HG02840 (cell line): ENCODE data around the gene ERMARD.

Experiments used
- ATAC-seq: cut with Tn5 transposase; IDR thresholded peaks from one replicate; pipeline ENCODE4 v1.9.1; 2021; ENCODE audit warnings: mild to moderate bottlenecking, moderate library complexity, moderate number of reproducible peaks; ENCODE audit not compliant: unreplicated experiment, low FRiP score

ERMARD gene

GRCh38 chr6:169751242-169752073, at the start of gene ERMARD, which contains the start of gene DYNLT2:
TSS of gene ERMARD (plus strand) at chr6:169751622. CDS start at chr6:169751658, 36 bp downstream.
TSS of gene DYNLT2 (minus strand) at chr6:169751572. CDS start at chr6:169751458, 114 bp downstream.
- ATAC-seq = peak; percentile 95

GRCh38 chr6:169701954-169702839, 49.2 kb upstream of the ERMARD start, which contains the start of the genes C6orf120 and WDR27:
TSS of gene C6orf120 (plus strand) at chr6:169702126. CDS start at chr6:169702460, 334 bp downstream.
TSS of gene WDR27 (minus strand) at chr6:169702029. CDS start at chr6:169689005, 13,024 bp downstream.
- peak; percentile 96 for ATAC-seq

GRCh38 chr6:169702840-169703246, 48.6 kb upstream of the ERMARD start:
- no peak for ATAC-seq

GRCh38 chr6:169707772-169708171, 43.6 kb upstream of the ERMARD start:
- ATAC-seq = no peak

GRCh38 chr6:169709293-169709692, 42.1 kb upstream of the ERMARD start:
- ATAC-seq = no peak

GRCh38 chr6:169710009-169710408, 41.4 kb upstream of the ERMARD start:
- no peak for ATAC-seq

- no peak for ATAC-seq
Observed at GRCh38 chr6:169714178-169714577, 37.2 kb upstream of the ERMARD start.

- no peak for ATAC-seq
Observed at GRCh38 chr6:169714595-169714994, 36.8 kb upstream of the ERMARD start.

- ATAC-seq = no peak
Observed at GRCh38 chr6:169719117-169719516, 32.3 kb upstream of the ERMARD start.

- ATAC-seq = no peak
Observed at GRCh38 chr6:169720207-169720855, 31.1 kb upstream of the ERMARD start.

GRCh38 chr6:169722362-169723199, 28.8 kb upstream of the ERMARD start:
- peak; percentile 10 for ATAC-seq

- ATAC-seq = peak; percentile 34
Observed at GRCh38 chr6:169723200-169723909, 28.1 kb upstream of the ERMARD start.

GRCh38 chr6:169723991-169724493, 27.4 kb upstream of the ERMARD start:
- ATAC-seq = peak; percentile 45

GRCh38 chr6:169724494-169725124, 26.8 kb upstream of the ERMARD start, which contains the start of gene PHF10:
TSS of gene PHF10 (minus strand) at chr6:169724500. CDS start at chr6:169723931, 569 bp downstream.
- peak; percentile 44 for ATAC-seq

GRCh38 chr6:169725125-169726048, 26.0 kb upstream of the ERMARD start:
- no peak for ATAC-seq

GRCh38 chr6:169726049-169726400, 25.4 kb upstream of the ERMARD start:
- ATAC-seq = no peak

GRCh38 chr6:169726963-169727362, 24.5 kb upstream of the ERMARD start:
- no peak for ATAC-seq
